ENCODE measurements around the gene NDFIP2. TPM values are rescaled to one million over a fixed set of nuclear protein-coding genes. Genes with fewer than 3 reads are reported as not detected.
"Not testable (repeated sequence)": the region's sequence is repeated elsewhere in the genome, so short reads cannot be mapped to it uniquely, and the experiment has no call there.

Gene NDFIP2
- polyA plus RNA-seq, 10 donors, result 26.8 to 37.1 (median 28.9) TPM

DNA sequence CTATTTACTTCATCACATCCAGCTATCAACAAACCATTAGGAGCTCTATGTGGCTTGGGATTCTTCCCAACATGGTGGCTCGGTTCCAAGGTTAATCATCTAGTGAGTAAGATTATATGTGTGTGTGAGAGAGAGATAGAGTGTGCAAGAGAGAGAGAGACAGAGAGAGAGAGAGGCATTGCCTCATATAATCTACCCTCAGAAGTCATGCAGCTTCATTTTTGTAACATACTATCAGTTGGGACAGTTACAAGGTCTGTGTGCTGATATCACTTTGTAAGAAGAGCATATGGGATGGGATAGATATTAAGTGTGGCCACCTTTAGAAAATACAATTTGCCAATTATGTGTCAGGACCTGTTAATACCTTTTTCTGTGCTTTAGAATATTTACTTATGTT lies 104.1 kb downstream of the NDFIP2 start:
- no peak for DNase-seq

DNA sequence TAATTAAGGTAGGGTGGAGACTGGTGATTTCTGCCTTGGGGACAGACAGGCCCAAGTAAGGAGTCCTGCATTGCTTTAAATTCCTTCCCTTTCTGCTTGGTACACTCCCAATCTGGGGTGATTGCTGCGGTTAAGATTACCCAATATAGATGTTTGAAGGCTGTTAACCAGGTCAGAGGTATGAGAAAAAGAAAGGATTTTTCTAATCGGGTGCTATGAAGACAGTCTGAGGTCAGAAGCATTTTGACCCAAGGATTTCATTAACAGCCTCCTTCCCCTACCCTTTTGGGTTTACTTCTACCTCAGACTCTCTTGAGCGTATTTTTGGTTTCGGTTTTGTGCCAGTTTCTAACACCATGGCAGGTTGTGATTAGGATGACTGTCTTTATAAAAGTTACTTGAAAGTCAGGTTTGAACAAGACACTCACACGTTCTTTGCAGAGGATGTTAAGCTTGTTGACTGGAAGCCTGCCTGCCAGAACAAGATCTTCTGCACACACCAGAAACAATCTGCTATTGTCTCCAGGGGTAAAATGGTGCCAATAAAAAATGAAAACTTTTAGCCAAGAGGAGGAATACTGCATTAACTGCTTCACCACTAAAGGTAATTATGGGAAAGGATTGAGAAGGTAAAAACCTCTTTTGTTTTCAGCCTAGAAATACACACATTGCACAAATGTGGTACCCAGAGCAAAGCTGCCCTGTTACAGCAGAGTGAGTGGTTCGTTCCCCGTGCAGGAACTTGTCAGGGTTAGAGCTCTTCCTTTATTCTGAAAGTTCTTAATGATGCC lies 108.8 kb downstream of the NDFIP2 start:
- DNase-seq, result peak; percentile 18 to 85 (median 55)

- DNase-seq, result peak in 1 of 3 donors; percentile 11
Observed at GRCh38 chr13:79590394-79590676, 109.4 kb downstream of the NDFIP2 start.

DNA sequence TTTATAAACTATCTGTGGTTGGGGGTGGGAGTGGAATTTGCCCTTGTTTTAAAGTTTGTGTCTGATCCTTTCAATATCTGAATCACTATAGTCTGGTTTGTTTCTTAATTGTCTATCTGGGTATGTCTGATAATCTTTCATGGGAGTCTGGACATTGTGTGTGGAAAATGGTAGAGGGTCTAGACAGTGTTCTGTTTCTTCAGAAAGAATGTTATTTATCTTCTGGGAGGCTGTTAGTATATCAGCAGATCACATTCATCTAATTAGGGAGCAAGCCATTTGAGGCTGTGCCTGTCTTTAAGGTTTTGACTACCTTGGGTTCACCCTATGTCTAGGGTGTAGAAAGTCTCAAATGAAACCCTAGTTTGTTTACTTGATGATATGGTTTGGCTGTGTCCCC lies 110.5 kb downstream of the NDFIP2 start:
- DNase-seq, result no peak

DNA sequence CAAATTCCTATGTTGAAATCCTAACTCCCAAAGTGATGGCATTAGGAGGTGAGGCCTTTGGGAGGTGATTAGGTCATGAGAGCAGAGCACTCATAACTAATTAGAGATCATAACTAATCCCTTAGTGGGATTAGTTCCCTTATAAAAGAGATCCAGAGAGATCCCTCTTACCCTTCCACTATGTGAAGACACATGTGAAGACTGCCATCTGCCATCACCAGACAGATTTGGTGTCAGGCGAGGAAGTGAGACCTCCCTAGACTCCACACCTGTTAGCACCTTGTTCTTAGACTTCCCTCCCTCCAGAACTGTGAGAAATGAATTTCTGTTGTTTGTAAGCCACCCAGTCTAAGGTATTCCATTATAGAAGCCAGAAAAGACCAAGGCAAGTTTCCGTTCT lies 112.2 kb downstream of the NDFIP2 start:
- DNase-seq, result no peak

DNA sequence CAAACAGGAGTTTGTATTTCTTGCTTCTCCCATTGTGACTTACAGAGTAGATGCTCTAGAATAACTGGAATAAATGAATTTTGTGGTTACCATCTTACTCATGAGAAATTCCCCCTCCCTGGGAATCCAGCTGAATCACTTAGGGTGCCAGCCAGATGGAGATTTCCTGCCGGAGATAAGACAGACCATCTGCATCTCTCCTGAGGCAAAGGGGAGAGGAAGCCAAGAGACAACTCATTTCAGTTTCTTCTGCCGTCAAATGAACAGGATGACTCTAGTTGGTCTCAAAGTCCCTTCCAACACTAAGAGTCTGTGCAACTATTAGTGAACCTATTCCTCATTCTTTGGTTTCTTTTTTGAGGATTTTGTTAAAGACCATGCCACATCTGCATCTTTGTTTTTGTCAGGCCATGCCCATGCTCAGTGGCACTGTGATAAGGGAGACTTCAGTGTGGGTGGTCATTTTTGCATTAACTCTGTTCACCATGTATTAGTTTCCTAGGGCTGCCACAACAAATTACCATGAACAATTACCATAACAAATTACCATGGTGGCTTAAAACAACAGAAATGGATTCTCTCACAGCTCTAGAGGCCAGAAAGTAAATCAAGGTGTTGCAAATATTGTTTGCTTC lies 112.8 kb downstream of the NDFIP2 start:
- DNase-seq, result peak in 2 of 3 donors; percentile 21 to 33

GRCh38 chr13:79600146-79600545 lies 119.2 kb downstream of the NDFIP2 start:
- not testable (repeated sequence) for DNase-seq

- DNase-seq, result peak in 1 of 3 donors; percentile 40
Observed at GRCh38 chr13:79602936-79603335, 122.0 kb downstream of the NDFIP2 start.

GRCh38 chr13:79604752-79605151 lies 123.8 kb downstream of the NDFIP2 start:
- DNase-seq, result no peak

Other genes with a start within 250 kb of the NDFIP2 start
- 10 to 100 TPM; 41.6 to 64.9 (median 58.5) TPM for gene RBM26, start 74.9 kb upstream of the NDFIP2 start, polyA plus RNA-seq (ENCODE audit: insufficient read length in 10 of 10)